ACC112 (cell line): ENCODE results near the gene MRPL18.

Experiments used
- H2AFZ ChIP-seq: fragments of 200-600 bp; sonication (generic); one replicate; pipeline ENCODE4 v1.6.0; 2017; ENCODE audit warnings: antibody characterized with exemption, low read length; ENCODE audit not compliant: unreplicated experiment
- H3K27ac ChIP-seq: fragments of 200-600 bp; sonication (generic); 2 replicates; pipeline ENCODE4 v1.5.1; 2014; ENCODE audit warnings: low read depth, mild to moderate bottlenecking, antibody characterized with exemption, low read length, moderate library complexity
- H3K27me3 ChIP-seq: fragments of 200-600 bp; sonication (generic); 2 replicates; pipeline ENCODE4 v1.6.1; 2014; ENCODE audit warnings: mild to moderate bottlenecking, antibody characterized with exemption, low read length, moderate library complexity, mixed read lengths; ENCODE audit not compliant: insufficient read depth
- H3K36me3 ChIP-seq: fragments of 200-600 bp; sonication (generic); 2 replicates; pipeline ENCODE4 v1.6.1; 2016; ENCODE audit warnings: mild to moderate bottlenecking, antibody characterized with exemption, low read length, moderate library complexity, mixed read lengths; ENCODE audit not compliant: insufficient read depth
- H3K4me1 ChIP-seq: fragments of 200-600 bp; sonication (generic); one replicate; pipeline ENCODE4 v1.6.1; 2016; ENCODE audit warnings: low read length, mixed read lengths; ENCODE audit not compliant: insufficient read depth, unreplicated experiment, control insufficient read depth
- H3K4me3 ChIP-seq: fragments of 200-600 bp; sonication (generic); 2 replicates; pipeline ENCODE4 v1.5.1; 2014; ENCODE audit warnings: mild to moderate bottlenecking, low read depth, low read length
- H3K79me2 ChIP-seq: fragments of 200-600 bp; sonication (generic); one replicate; pipeline ENCODE4 v1.6.0; 2016; ENCODE audit warnings: low read length; ENCODE audit not compliant: control insufficient read depth, unreplicated experiment, insufficient read depth

MRPL18 gene

DNA sequence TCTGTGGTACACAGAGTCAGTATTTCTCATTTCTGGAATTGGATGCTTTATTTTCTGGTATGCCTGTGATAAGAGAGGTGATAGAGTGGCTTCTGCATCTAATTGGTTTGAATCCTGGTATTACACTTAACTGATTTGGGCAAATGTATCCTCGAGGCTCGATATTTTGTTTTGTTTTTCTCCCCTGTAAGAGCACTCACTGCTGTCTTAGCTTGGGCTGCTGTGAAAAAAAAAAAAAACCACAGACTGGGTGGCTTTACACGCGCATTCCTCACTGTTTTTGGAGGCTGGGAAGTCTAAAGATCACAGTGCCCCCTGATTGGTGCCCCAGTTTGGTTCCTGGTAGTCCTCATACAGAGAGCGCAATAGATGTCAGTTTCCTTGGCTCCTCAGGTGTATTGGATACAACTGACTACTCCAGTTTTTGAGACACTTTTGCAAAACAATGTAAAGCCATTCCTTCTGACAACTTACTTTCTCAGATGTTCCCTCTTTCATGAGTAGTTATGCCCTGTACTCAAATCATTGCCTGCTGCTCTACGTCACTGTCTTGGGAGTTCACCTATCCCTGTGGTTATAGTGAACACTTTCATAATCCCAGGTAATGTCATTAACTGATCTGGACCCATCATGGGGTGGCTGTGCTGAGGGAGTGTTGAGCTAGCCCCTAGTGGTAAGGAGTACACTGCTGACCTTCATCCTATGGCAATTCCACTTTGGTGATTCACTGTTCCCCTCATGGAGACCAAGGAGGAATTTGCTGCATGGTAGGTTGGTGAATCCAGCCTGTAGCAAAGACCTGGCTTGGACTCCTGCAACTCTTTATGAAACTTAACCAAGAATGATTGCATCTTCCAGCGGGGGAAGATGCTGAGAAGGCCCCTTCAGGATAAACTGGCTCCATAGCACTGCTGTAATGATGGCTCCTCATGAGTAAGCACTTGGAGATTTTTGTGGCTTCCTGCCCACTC lies 32.0 kb upstream of the MRPL18 start:
- Histone ChIP-seq H3K79me2 (peaks cover 5% of the 10 kb centered on the region), H3K27me3 (no peaks in the 10 kb centered on the region), H3K4me3 (no peak overlapping the region), H3K4me1 (peaks cover 36% of the 10 kb centered on the region), H3K27ac (peak overlapping the region; percentile 46), H3K36me3 (peaks cover 28% of the 10 kb centered on the region; the same call in 1 of the 2 replicates), H2AFZ (no peak overlapping the region)

DNA sequence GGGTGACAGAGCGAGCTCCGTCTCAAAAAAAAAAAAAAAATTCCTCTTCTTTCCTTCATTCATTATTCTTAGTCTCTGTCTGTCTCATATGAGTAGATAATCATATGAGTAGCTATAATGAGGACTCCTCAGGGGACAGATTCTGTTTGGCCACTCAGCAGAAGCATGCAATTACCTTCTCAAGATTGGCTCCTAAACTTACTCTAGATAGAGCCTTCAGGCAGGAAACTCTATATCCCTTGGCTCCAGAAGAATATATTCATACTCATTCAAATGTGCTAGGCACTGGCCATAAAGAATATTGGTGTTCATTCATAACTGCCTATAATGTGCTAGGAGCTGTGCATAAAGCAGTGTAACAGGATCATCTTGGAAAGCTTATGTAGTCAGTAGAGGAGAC lies 30.6 kb upstream of the MRPL18 start:
- Histone ChIP-seq H2AFZ (no peak overlapping the region), H3K27me3 (no peaks in the 10 kb centered on the region), H3K36me3 (peaks cover 16% of the 10 kb centered on the region; the same call in 1 of the 2 replicates), H3K27ac (peak overlapping the region; percentile 77), H3K4me1 (peaks cover 36% of the 10 kb centered on the region), H3K4me3 (no peak overlapping the region), H3K79me2 (peaks cover 3% of the 10 kb centered on the region)

DNA sequence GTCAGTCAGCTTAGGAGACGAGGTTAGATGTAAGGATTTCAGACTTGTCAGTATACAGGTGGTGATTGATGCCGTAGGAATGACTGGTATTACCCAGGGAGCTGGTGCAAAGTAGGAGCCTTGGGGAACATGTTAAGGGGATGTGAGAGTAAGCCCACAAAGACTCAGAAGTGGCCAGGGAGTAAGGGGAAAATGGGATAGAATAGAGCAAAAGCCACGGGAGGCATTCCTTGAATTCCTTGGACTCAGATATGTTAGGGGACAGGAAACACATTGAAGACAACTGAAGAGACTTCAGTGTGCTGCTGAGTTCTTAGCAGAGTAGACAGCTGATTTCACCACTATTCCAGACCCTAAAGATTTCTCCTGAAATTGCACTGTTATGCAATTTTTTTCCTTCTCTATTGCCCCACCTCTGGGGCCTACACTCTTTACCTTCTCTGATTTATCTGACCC lies 29.6 kb upstream of the MRPL18 start:
- Histone ChIP-seq H3K36me3 (peaks cover 11% of the 10 kb centered on the region; the same call in 1 of the 2 replicates), H3K4me3 (peak overlapping the region; percentile 80), H3K4me1 (peaks cover 36% of the 10 kb centered on the region), H3K27ac (peak overlapping the region; percentile 77), H3K27me3 (no peaks in the 10 kb centered on the region), H2AFZ (no peak overlapping the region), H3K79me2 (no peaks in the 10 kb centered on the region)

DNA sequence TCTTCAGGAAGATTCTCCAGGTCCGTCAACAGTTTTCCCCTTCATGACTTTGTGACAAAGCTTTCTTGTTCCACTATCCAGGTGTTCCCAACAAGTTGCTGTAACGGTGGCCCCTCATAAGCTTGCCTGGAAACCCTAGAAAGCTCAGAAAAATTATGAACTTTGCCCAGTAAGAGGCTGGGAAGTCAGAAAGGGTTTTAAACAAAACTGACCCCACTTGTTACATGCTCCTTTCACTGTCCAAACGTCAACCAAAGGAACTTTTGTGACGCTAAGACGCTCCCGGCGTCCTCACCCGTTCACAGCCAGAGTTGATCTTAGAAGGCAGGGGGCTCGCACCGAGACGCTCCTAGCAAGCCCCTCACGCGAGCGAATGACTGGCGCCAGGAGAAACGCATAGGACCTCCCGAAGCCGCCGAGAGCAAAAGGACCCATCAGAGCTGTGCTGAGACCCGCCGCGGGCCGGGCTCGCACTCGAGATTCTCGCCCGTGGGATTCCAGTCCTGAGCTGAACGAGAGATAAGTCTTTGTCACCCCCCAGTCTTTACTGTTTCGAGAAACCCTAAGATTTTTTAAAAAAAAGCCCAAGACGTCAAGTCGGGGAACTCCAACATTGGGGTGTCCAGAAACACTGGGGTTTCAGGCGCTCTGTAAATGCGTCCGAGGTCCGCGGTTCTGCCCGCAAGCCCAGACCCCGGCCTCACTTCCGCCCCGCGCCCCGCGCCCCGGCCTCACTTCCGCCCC lies 29.0 kb upstream of the MRPL18 start:
- Histone ChIP-seq H3K27me3 (no peaks in the 10 kb centered on the region), H2AFZ (peak overlapping the region; percentile 47), H3K36me3 (peaks cover 8% of the 10 kb centered on the region), H3K79me2 (no peaks in the 10 kb centered on the region), H3K4me3 (peak overlapping the region; percentile 80), H3K27ac (peak overlapping the region; percentile 77), H3K4me1 (peaks cover 36% of the 10 kb centered on the region)

DNA sequence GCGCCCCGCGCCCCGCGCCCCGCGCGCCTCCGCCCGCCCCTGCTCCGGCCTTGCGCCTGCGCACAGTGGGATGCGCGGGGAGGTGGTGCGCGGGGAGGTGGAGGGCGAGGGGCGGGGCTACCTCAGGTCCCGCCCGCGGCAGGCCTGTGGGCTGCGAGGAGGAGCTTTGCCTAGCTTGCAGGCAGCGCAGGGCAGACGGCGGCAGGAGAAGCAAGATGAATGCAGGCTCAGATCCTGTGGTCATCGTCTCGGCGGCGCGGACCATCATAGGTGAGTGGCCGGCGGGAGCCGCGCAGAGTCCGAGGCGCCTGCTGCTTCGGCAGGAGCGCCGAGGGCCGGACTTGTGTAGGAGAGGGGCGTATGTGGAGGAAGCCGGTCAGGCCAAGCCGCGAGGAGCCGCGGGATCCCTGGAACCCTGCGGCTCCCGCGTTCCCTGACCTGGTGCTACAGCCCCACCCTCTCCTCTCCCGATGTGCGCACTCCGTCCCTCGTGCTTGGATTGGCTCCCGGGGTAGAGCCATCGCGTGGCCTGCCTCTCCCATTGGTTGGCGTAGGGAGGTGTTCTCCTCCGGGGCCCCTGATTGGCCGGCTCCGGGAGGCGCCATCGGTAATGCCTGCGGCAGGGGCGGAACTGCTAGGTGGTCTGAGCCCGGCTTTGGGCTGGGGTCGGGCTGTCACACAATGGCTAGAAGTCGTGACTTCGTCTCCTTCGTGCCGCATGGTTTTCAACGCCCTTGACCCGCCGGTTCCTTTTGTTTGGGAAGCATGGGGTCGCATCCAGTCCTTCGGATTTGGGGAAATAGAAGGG lies 28.2 kb upstream of the MRPL18 start, which contains the start of gene ACAT2:
Gene ACAT2, plus strand, starts transcription at position 173 of the 808 bp plus-strand sequence. Its CDS starts 43 bp downstream, at position 216.
- Histone ChIP-seq H3K4me3 (peak within 1 kb of the TSS; percentile 80), H3K4me1 (peaks cover 36% of the 10 kb centered on the region), H3K36me3 (peaks cover 12% of the 10 kb centered on the region), H3K27me3 (no peaks in the 10 kb centered on the region), H3K27ac (peak within 1 kb of the TSS; percentile 77), H2AFZ (peak within 1 kb of the TSS; percentile 78), H3K79me2 (no peaks in the 10 kb centered on the region)

DNA sequence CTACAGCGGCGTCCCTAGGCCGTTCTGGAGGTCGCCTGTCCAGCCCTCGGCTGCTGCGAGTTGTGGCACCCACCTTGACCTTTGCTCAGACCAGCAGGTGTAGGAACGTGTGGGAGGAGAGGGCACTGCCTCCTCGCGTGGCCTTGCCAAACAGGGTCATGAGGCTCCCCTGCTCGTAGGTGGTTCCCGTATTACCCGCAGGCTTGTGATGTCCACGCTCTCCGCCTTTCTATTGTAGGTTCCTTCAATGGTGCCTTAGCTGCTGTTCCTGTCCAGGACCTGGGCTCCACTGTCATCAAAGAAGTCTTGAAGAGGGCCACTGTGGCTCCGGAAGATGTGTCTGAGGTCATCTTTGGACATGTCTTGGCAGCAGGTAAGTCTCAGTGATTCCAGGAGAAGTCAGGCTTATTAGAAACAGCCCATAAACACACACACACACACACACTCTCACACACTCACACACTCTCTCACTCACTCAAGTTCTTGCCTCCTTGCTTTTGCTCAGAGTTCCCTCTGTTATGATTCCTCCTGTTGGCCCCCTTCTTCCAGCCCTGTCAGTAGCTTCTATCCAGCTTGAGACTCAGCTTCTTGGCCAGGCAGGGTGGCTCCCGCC lies 27.5 kb upstream of the MRPL18 start:
- H3K27ac ChIP-seq: peak overlapping the region; percentile 77; the same call in 1 of the 2 replicates

DNA sequence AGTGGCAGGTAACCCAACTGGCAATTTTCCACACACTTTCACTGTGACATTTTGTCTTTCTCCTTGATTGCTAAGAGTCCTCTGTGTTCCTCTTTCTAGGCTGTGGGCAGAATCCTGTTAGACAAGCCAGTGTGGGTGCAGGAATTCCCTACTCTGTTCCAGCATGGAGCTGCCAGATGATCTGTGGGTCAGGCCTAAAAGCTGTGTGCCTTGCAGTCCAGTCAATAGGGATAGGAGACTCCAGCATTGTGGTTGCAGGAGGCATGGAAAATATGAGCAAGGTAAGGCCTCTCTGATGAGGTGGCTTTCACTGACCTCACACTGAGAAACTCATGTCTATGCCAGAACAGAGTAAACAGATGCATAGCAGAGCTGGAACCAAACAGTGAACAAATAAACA lies 23.4 kb upstream of the MRPL18 start:
- Histone ChIP-seq H3K27ac (no peak overlapping the region), H3K4me3 (no peak overlapping the region), H3K79me2 (no peaks in the 10 kb centered on the region), H3K36me3 (peaks cover 52% of the 10 kb centered on the region), H3K4me1 (peaks cover 5% of the 10 kb centered on the region), H3K27me3 (no peaks in the 10 kb centered on the region), H2AFZ (no peak overlapping the region)

More for the DNA sequence above, 27.5 kb upstream of the MRPL18 start:
- Histone ChIP-seq H2AFZ (peak overlapping the region; percentile 78), H3K79me2 (no peaks in the 10 kb centered on the region), H3K4me1 (peaks cover 34% of the 10 kb centered on the region), H3K36me3 (peaks cover 18% of the 10 kb centered on the region), H3K4me3 (peak overlapping the region; percentile 80), H3K27me3 (no peaks in the 10 kb centered on the region)

DNA sequence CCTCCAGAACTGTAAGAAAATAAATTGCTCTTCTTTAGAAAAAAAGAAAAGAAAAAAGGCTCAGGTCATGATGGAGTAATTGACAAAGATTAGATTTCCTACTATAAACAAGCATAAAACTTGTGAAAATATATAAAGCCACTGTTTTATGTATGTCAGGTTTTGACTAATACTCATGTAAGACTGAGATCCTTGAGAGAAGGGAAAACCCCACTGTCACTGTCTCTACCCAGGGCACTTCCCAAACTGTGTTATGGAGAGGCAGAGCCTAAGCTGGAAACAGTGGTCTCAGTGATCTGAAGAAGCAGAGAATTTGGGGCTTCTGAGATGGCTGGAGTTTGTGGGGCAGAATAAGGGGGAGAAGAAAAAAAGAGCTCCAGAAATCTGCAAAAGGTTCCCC lies 20.8 kb upstream of the MRPL18 start:
- H3K4me1 ChIP-seq: no peaks in the 10 kb centered on the region
- no peak overlapping the region for H3K4me3 ChIP-seq
- no peaks in the 10 kb centered on the region for H3K79me2 ChIP-seq
- peaks cover 52% of the 10 kb centered on the region for H3K36me3 ChIP-seq
- no peak overlapping the region for H3K27ac ChIP-seq
- no peaks in the 10 kb centered on the region for H3K27me3 ChIP-seq
- H2AFZ ChIP-seq: no peak overlapping the region

DNA sequence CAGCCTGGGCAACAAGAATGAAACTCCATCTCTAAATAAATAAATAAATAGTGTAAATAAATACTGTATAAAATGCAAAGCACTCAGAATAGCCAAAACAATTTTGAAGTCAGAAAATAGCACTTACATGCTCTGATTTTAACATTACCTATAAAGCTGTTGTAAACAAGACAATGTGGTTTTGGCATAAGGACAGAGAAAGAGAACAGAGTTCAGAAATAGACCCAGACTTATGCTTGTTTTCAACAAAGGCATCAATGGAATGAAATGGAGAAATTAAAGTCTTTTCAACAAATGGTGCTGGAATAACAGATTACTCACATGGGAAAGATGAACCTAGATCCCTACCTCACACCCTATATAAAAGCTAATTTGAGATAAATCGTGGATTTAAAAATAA lies 18.1 kb upstream of the MRPL18 start:
- no peak overlapping the region for H2AFZ ChIP-seq
- no peaks in the 10 kb centered on the region for H3K27me3 ChIP-seq
- H3K4me3 ChIP-seq: no peak overlapping the region
- no peaks in the 10 kb centered on the region for H3K4me1 ChIP-seq
- H3K36me3 ChIP-seq: peaks cover 43% of the 10 kb centered on the region
- H3K79me2 ChIP-seq: no peaks in the 10 kb centered on the region
- H3K27ac ChIP-seq: no peak overlapping the region
